Lung (tissue), 12 donors: ENCODE measurements around the gene RPS6KA1. TPM values are rescaled to one million over a fixed set of nuclear protein-coding genes. Genes with fewer than 3 reads are reported as not detected.

Experiments used
- ATAC-seq: fragments of 200-7000 bp; cut with Tn5 transposase; one replicate; pipeline ENCODE4 v1.9.1; 2020; ENCODE audit warnings: moderate number of reproducible peaks; ENCODE audit not compliant: insufficient read depth, low FRiP score
- DNase-seq, 3 donors: peaks; one replicate each; pipeline ENCODE4 v3.0.0-alpha.2; 2013 to 2017
- H3K27ac ChIP-seq, 2 donors: one replicate each; pipeline ENCODE4 v1.5.1; 2013; ENCODE audit warnings: mild to moderate bottlenecking in 2 of 2, moderate library complexity in 2 of 2, control low read depth in 1 of 2, inconsistent platforms in 1 of 2, low read depth in 1 of 2, low read length in 1 of 2
- H3K27me3 ChIP-seq, 3 donors: one replicate each; pipeline ENCODE4 v1.5.1; 2013; ENCODE audit warnings: low read length in 2 of 3; ENCODE audit not compliant: control insufficient read depth in 3 of 3, insufficient read depth in 3 of 3
- H3K36me3 ChIP-seq, 4 donors: one replicate each; pipeline ENCODE4 v1.5.1; 2013; ENCODE audit warnings: low read length in 4 of 4, mild to moderate bottlenecking in 1 of 4, moderate library complexity in 1 of 4; ENCODE audit not compliant: control insufficient read depth in 4 of 4, insufficient read depth in 4 of 4
- H3K4me1 ChIP-seq, 5 donors: one replicate each; pipeline ENCODE4 v1.5.1; 2013; ENCODE audit warnings: low read length in 5 of 5, mild to moderate bottlenecking in 2 of 5, moderate library complexity in 1 of 5; ENCODE audit not compliant: control insufficient read depth in 5 of 5, insufficient read depth in 5 of 5
- H3K4me3 ChIP-seq: one replicate; pipeline ENCODE4 v1.5.1; 2013; ENCODE audit warnings: mild to moderate bottlenecking, control low read depth, moderate library complexity
- H3K9ac ChIP-seq, 2 donors: one replicate each; pipeline ENCODE4 v1.5.1; 2013; ENCODE audit warnings: low read length in 2 of 2, control low read depth in 1 of 2; ENCODE audit not compliant: insufficient read depth in 1 of 2
- H3K9me3 ChIP-seq, 4 donors: one replicate each; pipeline ENCODE4 v1.5.1; 2013; ENCODE audit warnings: low read length in 3 of 4, mild to moderate bottlenecking in 1 of 4, moderate library complexity in 1 of 4; ENCODE audit not compliant: control insufficient read depth in 4 of 4, insufficient read depth in 3 of 4
- WGBS, 2 donors: extraction: QIAGEN DNeasy Blood & Tissue Kit; methylation state at CpG; one replicate each; pipeline ENCODE4 v1.1.7; 2013; 5-methylcytosine and 5-hydroxymethylcytosine counted together
- polyA plus RNA-seq, 2 donors: library from polyadenylated mRNA; stranded (reverse); fragments of 200-250 nt; gene quantifications; one replicate each; pipeline ENCODE4 v1.2.1, GENCODE V29; 2013
- total RNA-seq, 2 donors: library from RNA; depleted of rRNA in 1 of 2; stranded (reverse); fragments of >200 nt in 1 of 2; gene quantifications; one replicate each; pipeline ENCODE4 v1.2.1, GENCODE V29; 2014 to 2021
- TF ChIP-seq, protein P1 (sequence below): IDR thresholded peaks from 2 replicates; pipeline ENCODE4 v1.5.1; 2012; ENCODE audit warnings: mild to moderate bottlenecking; ENCODE audit errors: control extremely low read depth, extremely low read depth
- donor health status: control.
- donor health status: control.
- donor health status: Bipolar disorder and iron deficiency.
- donor health status: healthy.
- donor health status: DM: yes; HTN: yes; CAD: no.

RPS6KA1 gene
- total and polyA plus RNA-seq, 4 donors: 58.6 to 109 (median 81.7) TPM

DNA sequence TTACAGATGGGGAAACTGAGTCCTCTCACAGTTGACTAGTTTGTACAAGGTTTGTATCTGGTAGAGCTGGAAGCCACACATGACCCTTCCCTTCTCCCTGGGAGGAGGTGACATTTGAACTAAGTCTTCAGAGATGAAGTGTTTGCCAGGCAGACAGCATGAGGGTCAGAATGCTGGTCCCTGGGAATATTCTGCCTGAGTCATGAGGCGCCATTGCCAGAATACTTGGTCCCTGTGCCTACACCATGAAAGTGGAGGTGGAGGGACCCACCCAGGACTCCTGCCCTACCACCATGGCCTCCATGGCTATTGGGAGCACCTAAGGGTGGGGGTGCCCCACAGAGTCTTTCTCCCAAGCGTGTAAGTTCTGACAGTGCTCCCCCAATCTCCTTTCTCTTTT lies 7.0 kb downstream of the RPS6KA1 start:
- no peak for DNase-seq
- H3K9me3 ChIP-seq: no peaks in the 10 kb centered on the region
- no peak overlapping the region for H3K27ac ChIP-seq
- peaks cover 0 to 9% (median 0%) of the 10 kb centered on the region in 4 donors for H3K36me3 ChIP-seq
- no peaks in the 10 kb centered on the region for H3K27me3 ChIP-seq
- 94 to 100% methylated on average over 2 of the region's 2 CpGs for WGBS, 2 donors
- peaks cover 0 to 31% (median 0%) of the 10 kb centered on the region in 5 donors for H3K4me1 ChIP-seq
- no peak overlapping the region for H3K4me3 ChIP-seq
- no peak overlapping the region for H3K9ac ChIP-seq
- TF ChIP-seq, protein P1, sequence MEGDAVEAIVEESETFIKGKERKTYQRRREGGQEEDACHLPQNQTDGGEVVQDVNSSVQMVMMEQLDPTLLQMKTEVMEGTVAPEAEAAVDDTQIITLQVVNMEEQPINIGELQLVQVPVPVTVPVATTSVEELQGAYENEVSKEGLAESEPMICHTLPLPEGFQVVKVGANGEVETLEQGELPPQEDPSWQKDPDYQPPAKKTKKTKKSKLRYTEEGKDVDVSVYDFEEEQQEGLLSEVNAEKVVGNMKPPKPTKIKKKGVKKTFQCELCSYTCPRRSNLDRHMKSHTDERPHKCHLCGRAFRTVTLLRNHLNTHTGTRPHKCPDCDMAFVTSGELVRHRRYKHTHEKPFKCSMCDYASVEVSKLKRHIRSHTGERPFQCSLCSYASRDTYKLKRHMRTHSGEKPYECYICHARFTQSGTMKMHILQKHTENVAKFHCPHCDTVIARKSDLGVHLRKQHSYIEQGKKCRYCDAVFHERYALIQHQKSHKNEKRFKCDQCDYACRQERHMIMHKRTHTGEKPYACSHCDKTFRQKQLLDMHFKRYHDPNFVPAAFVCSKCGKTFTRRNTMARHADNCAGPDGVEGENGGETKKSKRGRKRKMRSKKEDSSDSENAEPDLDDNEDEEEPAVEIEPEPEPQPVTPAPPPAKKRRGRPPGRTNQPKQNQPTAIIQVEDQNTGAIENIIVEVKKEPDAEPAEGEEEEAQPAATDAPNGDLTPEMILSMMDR: no peak
- ATAC-seq: no peak

DNA sequence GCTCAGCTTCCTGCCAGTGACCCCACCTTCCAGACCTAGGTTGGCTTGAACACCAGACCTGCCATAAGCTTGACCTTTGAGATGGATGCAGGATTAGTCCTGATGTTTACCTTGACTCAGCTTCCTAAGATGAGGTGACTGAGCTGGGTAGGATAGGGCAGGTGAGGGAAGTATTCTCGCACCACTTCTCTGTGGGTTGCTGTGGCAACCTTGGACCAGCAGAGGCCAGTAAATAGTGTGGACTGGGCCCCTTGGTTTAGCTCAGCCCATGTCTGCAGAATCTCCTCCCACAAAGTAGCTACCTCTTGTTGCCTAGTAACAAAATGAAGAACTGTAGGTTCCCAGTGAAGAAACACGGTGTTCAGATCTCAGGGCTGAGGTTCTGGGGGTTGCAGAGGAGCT lies 8.4 kb downstream of the RPS6KA1 start:
- Histone ChIP-seq H3K9me3 (no peaks in the 10 kb centered on the region), H3K27me3 (no peaks in the 10 kb centered on the region), H3K27ac (no peak overlapping the region), H3K36me3 (peaks cover 0 to 7% (median 0%) of the 10 kb centered on the region in 4 donors), H3K4me1 (peaks cover 0 to 36% (median 0%) of the 10 kb centered on the region in 5 donors), H3K4me3 (no peak overlapping the region), H3K9ac (no peak overlapping the region)
- DNase-seq: no peak
- TF ChIP-seq, protein P1: peak; percentile 8
- ATAC-seq: peak; percentile 24
- 33 to 44% methylated on average over 2 of the region's 2 CpGs for WGBS, 2 donors

DNA sequence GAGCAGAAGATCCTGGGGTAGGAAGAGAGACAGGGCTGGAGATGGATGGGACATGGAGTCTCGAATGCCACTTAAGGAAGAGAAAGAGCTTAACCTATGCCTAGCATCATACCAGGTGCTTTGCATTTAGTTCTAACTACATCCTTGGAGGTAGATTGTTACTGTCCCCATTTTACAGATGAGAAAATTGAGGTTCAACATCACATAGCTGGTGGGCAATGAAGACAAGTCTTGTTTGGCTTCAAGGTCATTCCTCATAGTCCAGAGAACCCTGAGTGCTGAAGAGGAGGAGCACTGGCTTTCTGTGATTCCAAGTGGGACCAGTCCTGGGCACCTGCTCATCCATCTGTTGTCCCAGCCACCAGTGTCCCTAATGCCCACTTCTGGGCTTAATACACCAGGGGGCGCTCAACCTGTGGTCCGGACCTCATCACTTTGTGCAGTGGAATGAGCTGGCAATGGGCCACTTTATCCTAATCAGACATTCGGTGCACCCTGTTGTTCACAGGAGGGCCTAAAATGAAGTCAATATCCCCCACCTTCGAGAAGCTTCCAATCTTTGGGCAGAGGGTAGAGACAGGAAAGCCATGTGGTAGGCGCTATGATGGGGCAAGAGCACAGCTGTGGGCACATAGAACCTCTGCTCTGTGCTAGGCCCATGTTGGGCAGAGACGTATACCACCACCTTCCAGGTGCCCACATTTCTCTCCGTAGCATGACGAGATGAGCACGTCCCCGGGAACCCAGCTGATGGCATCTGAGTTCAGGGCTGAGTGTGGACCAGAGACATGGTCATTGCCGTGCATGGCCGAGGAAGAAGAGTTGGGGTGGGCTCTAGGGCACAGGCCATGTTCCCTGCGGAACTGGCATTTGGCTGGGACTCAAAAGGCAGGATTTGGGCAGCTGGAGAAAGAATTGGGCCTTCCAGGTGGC lies 9.2 kb downstream of the RPS6KA1 start:
- H3K4me1 ChIP-seq: peaks cover 0 to 34% (median 0%) of the 10 kb centered on the region in 5 donors
- no peak overlapping the region for H3K9ac ChIP-seq
- TF ChIP-seq, protein P1: peak; percentile 19
- no peaks in the 10 kb centered on the region for H3K9me3 ChIP-seq
- DNase-seq: peak in 2 of 3 donors; percentile 34 to 40
- H3K27me3 ChIP-seq: no peaks in the 10 kb centered on the region
- H3K27ac ChIP-seq: no peak overlapping the region
- H3K36me3 ChIP-seq: peaks cover 0 to 7% (median 0%) of the 10 kb centered on the region in 4 donors
- WGBS, 2 donors: 72 to 76% methylated on average over 14 of the region's 14 CpGs
- no peak overlapping the region for H3K4me3 ChIP-seq
- no peak for ATAC-seq
